GM11168 (cell line): ENCODE results near the gene GRK5.

Source experiments
- in situ Hi-C: fragments of 300-500 bp; cut with MboI; formaldehyde crosslinking; loops from one replicate; pipeline ENCODE4 v1.12.0; 2022; ENCODE audit warnings: low sequenced_read_pairs; ENCODE audit not compliant: unreplicated experiment

GRK5 gene

GRCh38 chr10:119370111-119370741 lies 162.9 kb downstream of the GRK5 start:
- in situ Hi-C loops: no loop called here

GRCh38 chr10:119370972-119371703 lies 163.8 kb downstream of the GRK5 start:
- in situ Hi-C loops: no loop called here

GRCh38 chr10:119371704-119372663 lies 164.6 kb downstream of the GRK5 start:
- in situ Hi-C loops: no loop called here

GRCh38 chr10:119373294-119374102 lies 166.1 kb downstream of the GRK5 start:
- in situ Hi-C loops: no loop called here

GRCh38 chr10:119374236-119374635 lies 166.9 kb downstream of the GRK5 start:
- in situ Hi-C loops: no loop called here

- in situ Hi-C loops: no loop called here
Measured at GRCh38 chr10:119375574-119376272, 168.4 kb downstream of the GRK5 start.

- in situ Hi-C loops: no loop called here
Measured at GRCh38 chr10:119377451-119377957, 170.1 kb downstream of the GRK5 start.

- in situ Hi-C loops: no loop called here
Measured at GRCh38 chr10:119377958-119378736, 170.8 kb downstream of the GRK5 start.

GRCh38 chr10:119378737-119379067 lies 171.3 kb downstream of the GRK5 start:
- in situ Hi-C loops: no loop called here

- in situ Hi-C loops: no loop called here
Measured at GRCh38 chr10:119379466-119380071, 172.2 kb downstream of the GRK5 start.

GRCh38 chr10:119383174-119383856 lies 175.9 kb downstream of the GRK5 start:
- in situ Hi-C loops: no loop called here

- in situ Hi-C loops: no loop called here
Measured at GRCh38 chr10:119384127-119384526, 176.8 kb downstream of the GRK5 start.

GRCh38 chr10:119386666-119387065 lies 179.3 kb downstream of the GRK5 start:
- in situ Hi-C loops: no loop called here

- in situ Hi-C loops: no loop called here
Measured at GRCh38 chr10:119388849-119389345, 181.5 kb downstream of the GRK5 start.

- in situ Hi-C loops: no loop called here
Measured at GRCh38 chr10:119391440-119392251, 184.3 kb downstream of the GRK5 start.

- in situ Hi-C loops: no loop called here
Measured at GRCh38 chr10:119393019-119393418, 185.6 kb downstream of the GRK5 start.

GRCh38 chr10:119393421-119393820 lies 186.1 kb downstream of the GRK5 start:
- in situ Hi-C loops: no loop called here
